Uterus (tissue), 2 donors: Measurements from ENCODE around the gene ZCCHC2.

Experiments used
- POLR2A ChIP-seq, 2 donors: fragments of 450-650 bp; IDR thresholded peaks; one replicate each; pipeline ENCODE4 v1.6.1; 2016; ENCODE audit warnings: antibody characterized with exemption in 2 of 2, mild to moderate bottlenecking in 1 of 2, moderate library complexity in 1 of 2
- TF ChIP-seq, protein P1 (sequence below), 4 experiments: fragments of 200-600 bp in 2 of 4; fragments of 450-650 bp in 2 of 4; sonication (generic) in 2 of 4; IDR thresholded peaks; one replicate each; pipeline ENCODE4 v1.5.1; 2016 to 2019; ENCODE audit warnings: antibody characterized with exemption in 4 of 4, mild to moderate bottlenecking in 2 of 4, moderate library complexity in 1 of 4

DNA sequence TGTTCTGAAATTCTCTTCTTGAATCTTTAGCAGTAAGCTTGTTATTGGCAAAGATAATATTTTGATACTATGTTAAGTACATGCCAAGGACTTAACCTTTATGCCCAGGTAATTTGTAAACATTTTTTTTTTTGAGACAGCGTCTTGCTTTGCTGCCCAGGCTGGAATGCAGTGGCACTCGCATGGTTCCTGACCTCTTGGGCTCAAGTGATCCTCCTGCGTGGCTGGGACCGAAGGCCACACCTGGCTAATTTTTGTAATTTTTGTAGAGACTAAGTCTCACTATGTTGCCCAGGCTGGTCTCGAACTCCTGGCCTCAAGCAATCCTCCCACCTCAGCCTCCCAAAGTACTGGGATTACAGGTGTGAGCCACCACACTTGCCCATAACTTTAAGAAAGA, 35.7 kb upstream of the ZCCHC2 start:
- no peak for TF ChIP-seq POLR2A (IDR thresholded peaks at IDR 0.05)
- TF ChIP-seq, protein P1, sequence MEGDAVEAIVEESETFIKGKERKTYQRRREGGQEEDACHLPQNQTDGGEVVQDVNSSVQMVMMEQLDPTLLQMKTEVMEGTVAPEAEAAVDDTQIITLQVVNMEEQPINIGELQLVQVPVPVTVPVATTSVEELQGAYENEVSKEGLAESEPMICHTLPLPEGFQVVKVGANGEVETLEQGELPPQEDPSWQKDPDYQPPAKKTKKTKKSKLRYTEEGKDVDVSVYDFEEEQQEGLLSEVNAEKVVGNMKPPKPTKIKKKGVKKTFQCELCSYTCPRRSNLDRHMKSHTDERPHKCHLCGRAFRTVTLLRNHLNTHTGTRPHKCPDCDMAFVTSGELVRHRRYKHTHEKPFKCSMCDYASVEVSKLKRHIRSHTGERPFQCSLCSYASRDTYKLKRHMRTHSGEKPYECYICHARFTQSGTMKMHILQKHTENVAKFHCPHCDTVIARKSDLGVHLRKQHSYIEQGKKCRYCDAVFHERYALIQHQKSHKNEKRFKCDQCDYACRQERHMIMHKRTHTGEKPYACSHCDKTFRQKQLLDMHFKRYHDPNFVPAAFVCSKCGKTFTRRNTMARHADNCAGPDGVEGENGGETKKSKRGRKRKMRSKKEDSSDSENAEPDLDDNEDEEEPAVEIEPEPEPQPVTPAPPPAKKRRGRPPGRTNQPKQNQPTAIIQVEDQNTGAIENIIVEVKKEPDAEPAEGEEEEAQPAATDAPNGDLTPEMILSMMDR (IDR thresholded peaks at IDR 0.05), result no peak
